ENCODE results near the gene FGF21. TPM values are rescaled to one million over a fixed set of nuclear protein-coding genes. Genes with fewer than 3 reads are reported as not detected.

Gene FGF21
- polyA plus RNA-seq, 1 of the 3 experiments (the other 2 are of a cell fraction): not detected

DNA sequence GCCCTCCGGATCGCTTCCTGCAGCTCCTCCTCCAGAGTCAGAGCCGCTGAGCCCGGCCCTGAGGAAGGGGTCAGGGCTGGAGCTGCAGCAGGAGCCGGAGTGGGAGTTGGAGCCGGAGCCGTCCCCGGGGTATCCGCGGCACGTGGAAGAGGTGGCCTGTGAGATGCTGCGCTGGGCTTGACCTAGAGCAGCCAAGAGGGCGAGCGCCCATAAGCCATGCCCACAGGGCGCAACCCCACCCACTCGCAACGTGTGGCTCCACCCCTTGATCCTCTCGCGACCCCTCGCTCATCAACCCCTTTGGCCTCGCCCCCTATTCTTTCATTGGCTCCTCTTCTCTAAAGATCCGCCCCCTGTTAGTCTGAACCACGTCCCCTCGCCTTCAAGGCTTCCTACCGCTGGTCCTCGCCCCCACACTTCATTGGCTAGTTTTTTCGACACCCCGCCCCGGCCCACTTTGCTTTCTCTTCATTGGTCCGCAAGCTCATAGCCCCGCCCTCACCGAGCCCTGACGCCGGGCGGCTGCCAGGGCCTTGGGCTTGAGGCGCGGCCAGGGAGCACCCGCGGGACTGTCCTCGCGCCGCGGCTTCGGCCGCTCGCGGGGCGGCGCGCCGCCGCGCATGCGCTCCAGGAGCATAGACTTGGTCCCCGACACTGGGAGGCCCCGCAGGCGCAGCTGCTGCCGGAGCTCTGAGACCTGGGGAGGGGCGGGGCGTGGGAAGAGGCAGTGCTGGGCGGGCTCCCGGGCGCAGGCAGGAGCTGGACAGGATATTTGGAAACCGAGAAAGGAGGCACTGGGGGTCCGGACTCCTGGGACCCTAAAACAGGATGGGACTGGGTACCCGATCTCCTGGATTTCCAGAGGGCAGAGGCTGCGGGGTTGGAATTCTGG lies 41.2 kb upstream of the FGF21 start:
- H3K79me2 ChIP-seq (ENCODE audit: insufficient read depth): peaks cover 17% of the 10 kb centered on the region
- H3K36me3 ChIP-seq (replicated peaks in 1 of 2; ENCODE audit: control insufficient read depth in 1 of 2, insufficient read depth in 2 of 2, low read length in 1 of 2): no peaks in the 10 kb centered on the region
- H2AFZ ChIP-seq (ENCODE audit: low read depth): peak overlapping the region; percentile 97
- H3K9me3 ChIP-seq: no peaks in the 10 kb centered on the region
- H3K4me2 ChIP-seq: peak overlapping the region; percentile 98
- peak overlapping the region; percentile 82 for H3K9ac ChIP-seq
- no peaks in the 10 kb centered on the region for H3K9me2 ChIP-seq
- H3F3A ChIP-seq (replicated peaks; ENCODE audit: insufficient read depth): peaks cover 4% of the 10 kb centered on the region
- POLR2A ChIA-PET: interaction anchor here (0.6 to 1.0 kb wide), 3 partner anchors 22 to 159 kb away, joined by 3 to 4 read pairs (median 3); no protein-coding TSS in a partner anchor
- peak; percentile 98 for DNase-seq
- 1% methylated on average over 47 of the region's 67 CpGs for WGBS (ENCODE audit: low lambda C conversion rate)
- no peaks in the 10 kb centered on the region for H4K20me1 ChIP-seq (ENCODE audit: insufficient read depth)
- no peaks in the 10 kb centered on the region for H3K27me3 ChIP-seq (ENCODE audit: insufficient read depth)
- H3K4me1 ChIP-seq (ENCODE audit: control insufficient read depth in 1 of 2, insufficient read depth in 2 of 2, low read depth in 1 of 2, low read length in 1 of 2): peaks cover 8 to 30% of the 10 kb centered on the region in 2 experiments; a peak in 2 of 4 replicates
- CTCF ChIA-PET: interaction anchor here (0.7 to 4.5 kb wide), 4 partner anchors 25 to 128 kb away, joined by 3 to 30 read pairs (median 12); partner anchors contain the start of gene CA11
- peak overlapping the region; percentile 77 to 85 for H3K27ac ChIP-seq (ENCODE audit: low read depth in 2 of 2, low read length in 1 of 2)
- peak overlapping the region; percentile 75 to 100 for H3K4me3 ChIP-seq (ENCODE audit: low read depth in 2 of 2, low read length in 1 of 2)
- TF ChIP-seq NFIC (IDR thresholded peaks at IDR 0.05; ENCODE audit: borderline replicate concordance) (no peak), RAD21 (IDR thresholded peaks at IDR 0.05; ENCODE audit: low read length) (no peak; the same call in 1 of the 2 replicates), RXRA (IDR thresholded peaks at IDR 0.05; ENCODE audit: borderline replicate concordance, low read depth) (no peak; the same call in 1 of the 2 replicates), JUND (IDR thresholded peaks at IDR 0.05) (no peak), SMC3 (IDR thresholded peaks at IDR 0.05; ENCODE audit: low read depth, low read length) (no peak), MEF2A (IDR thresholded peaks at IDR 0.05; ENCODE audit: borderline replicate concordance, low read depth) (no peak), TAF1 (IDR thresholded peaks at IDR 0.05; ENCODE audit: borderline replicate concordance, low read depth, low read length) (no peak; the same call in 1 of the 2 replicates), POLR2AphosphoS5 (IDR thresholded peaks at IDR 0.05; ENCODE audit: low read depth, low read length) (peak; percentile 69; the same call in 1 of the 2 replicates), CHD2 (IDR thresholded peaks at IDR 0.05; ENCODE audit: low read length, partially characterized antibody) (peak; percentile 78), ELF1 (IDR thresholded peaks at IDR 0.05) (0 out of 2 replicates have a peak, but pooled peaks have one; percentile 47), FOSL2 (IDR thresholded peaks at IDR 0.05; ENCODE audit: borderline replicate concordance, low read depth) (no peak), MXI1 (IDR thresholded peaks at IDR 0.05; ENCODE audit: low read depth, low read length) (peak; percentile 75), EZH2phosphoT487 (IDR thresholded peaks at IDR 0.05; ENCODE audit: borderline replicate concordance, low read depth) (no peak), RCOR1 (IDR thresholded peaks at IDR 0.05; ENCODE audit: low read length) (no peak), FOXJ3 (CRISPR knock-in tag; IDR thresholded peaks at IDR 0.05) (no peak), GABPA (IDR thresholded peaks at IDR 0.05; ENCODE audit: low read depth) (no peak), GATA2 (CRISPR knock-in tag; IDR thresholded peaks at IDR 0.05) (no peak)
- TF ChIP-seq, protein P1, sequence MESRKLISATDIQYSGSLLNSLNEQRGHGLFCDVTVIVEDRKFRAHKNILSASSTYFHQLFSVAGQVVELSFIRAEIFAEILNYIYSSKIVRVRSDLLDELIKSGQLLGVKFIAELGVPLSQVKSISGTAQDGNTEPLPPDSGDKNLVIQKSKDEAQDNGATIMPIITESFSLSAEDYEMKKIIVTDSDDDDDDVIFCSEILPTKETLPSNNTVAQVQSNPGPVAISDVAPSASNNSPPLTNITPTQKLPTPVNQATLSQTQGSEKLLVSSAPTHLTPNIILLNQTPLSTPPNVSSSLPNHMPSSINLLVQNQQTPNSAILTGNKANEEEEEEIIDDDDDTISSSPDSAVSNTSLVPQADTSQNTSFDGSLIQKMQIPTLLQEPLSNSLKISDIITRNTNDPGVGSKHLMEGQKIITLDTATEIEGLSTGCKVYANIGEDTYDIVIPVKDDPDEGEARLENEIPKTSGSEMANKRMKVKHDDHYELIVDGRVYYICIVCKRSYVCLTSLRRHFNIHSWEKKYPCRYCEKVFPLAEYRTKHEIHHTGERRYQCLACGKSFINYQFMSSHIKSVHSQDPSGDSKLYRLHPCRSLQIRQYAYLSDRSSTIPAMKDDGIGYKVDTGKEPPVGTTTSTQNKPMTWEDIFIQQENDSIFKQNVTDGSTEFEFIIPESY (IDR thresholded peaks at IDR 0.05; ENCODE audit: borderline replicate concordance, low read depth): no peak
- TF ChIP-seq, protein P2, sequence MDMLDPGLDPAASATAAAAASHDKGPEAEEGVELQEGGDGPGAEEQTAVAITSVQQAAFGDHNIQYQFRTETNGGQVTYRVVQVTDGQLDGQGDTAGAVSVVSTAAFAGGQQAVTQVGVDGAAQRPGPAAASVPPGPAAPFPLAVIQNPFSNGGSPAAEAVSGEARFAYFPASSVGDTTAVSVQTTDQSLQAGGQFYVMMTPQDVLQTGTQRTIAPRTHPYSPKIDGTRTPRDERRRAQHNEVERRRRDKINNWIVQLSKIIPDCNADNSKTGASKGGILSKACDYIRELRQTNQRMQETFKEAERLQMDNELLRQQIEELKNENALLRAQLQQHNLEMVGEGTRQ (IDR thresholded peaks at IDR 0.05; ENCODE audit: borderline replicate concordance, low read depth, low read length): no peak
- TF ChIP-seq, protein P3, sequence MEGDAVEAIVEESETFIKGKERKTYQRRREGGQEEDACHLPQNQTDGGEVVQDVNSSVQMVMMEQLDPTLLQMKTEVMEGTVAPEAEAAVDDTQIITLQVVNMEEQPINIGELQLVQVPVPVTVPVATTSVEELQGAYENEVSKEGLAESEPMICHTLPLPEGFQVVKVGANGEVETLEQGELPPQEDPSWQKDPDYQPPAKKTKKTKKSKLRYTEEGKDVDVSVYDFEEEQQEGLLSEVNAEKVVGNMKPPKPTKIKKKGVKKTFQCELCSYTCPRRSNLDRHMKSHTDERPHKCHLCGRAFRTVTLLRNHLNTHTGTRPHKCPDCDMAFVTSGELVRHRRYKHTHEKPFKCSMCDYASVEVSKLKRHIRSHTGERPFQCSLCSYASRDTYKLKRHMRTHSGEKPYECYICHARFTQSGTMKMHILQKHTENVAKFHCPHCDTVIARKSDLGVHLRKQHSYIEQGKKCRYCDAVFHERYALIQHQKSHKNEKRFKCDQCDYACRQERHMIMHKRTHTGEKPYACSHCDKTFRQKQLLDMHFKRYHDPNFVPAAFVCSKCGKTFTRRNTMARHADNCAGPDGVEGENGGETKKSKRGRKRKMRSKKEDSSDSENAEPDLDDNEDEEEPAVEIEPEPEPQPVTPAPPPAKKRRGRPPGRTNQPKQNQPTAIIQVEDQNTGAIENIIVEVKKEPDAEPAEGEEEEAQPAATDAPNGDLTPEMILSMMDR (IDR thresholded peaks at IDR 0.05): no peak
- TF ChIP-seq, protein P4, sequence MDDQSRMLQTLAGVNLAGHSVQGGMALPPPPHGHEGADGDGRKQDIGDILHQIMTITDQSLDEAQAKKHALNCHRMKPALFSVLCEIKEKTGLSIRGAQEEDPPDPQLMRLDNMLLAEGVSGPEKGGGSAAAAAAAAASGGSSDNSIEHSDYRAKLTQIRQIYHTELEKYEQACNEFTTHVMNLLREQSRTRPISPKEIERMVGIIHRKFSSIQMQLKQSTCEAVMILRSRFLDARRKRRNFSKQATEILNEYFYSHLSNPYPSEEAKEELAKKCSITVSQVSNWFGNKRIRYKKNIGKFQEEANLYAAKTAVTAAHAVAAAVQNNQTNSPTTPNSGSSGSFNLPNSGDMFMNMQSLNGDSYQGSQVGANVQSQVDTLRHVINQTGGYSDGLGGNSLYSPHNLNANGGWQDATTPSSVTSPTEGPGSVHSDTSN (IDR thresholded peaks at IDR 0.05): no peak; the same call in 1 of the 2 replicates
- TF ChIP-seq, protein P5, sequence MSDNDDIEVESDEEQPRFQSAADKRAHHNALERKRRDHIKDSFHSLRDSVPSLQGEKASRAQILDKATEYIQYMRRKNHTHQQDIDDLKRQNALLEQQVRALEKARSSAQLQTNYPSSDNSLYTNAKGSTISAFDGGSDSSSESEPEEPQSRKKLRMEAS (IDR thresholded peaks at IDR 0.05; ENCODE audit: low read depth): peak; percentile 27; the same call in 1 of the 2 replicates
- TF ChIP-seq, protein P6, sequence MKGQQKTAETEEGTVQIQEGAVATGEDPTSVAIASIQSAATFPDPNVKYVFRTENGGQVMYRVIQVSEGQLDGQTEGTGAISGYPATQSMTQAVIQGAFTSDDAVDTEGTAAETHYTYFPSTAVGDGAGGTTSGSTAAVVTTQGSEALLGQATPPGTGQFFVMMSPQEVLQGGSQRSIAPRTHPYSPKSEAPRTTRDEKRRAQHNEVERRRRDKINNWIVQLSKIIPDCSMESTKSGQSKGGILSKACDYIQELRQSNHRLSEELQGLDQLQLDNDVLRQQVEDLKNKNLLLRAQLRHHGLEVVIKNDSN (IDR thresholded peaks at IDR 0.05; ENCODE audit: borderline replicate concordance, low read depth): no peak
- TF ChIP-seq, protein P7, sequence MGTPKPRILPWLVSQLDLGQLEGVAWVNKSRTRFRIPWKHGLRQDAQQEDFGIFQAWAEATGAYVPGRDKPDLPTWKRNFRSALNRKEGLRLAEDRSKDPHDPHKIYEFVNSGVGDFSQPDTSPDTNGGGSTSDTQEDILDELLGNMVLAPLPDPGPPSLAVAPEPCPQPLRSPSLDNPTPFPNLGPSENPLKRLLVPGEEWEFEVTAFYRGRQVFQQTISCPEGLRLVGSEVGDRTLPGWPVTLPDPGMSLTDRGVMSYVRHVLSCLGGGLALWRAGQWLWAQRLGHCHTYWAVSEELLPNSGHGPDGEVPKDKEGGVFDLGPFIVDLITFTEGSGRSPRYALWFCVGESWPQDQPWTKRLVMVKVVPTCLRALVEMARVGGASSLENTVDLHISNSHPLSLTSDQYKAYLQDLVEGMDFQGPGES (IDR thresholded peaks at IDR 0.05; ENCODE audit: low read depth, low read length): no peak; the same call in 1 of the 2 replicates

Measured in SK-N-SH (cell line).